ENCODE data around the gene ARSB. TPM values are rescaled to one million over a fixed set of nuclear protein-coding genes. Genes with fewer than 3 reads are reported as not detected.

The ARSB gene
- total and polyA plus RNA-seq, 5 experiments from 2014 or later, result 2.2 to 4.7 (median 4.1) TPM

DNA sequence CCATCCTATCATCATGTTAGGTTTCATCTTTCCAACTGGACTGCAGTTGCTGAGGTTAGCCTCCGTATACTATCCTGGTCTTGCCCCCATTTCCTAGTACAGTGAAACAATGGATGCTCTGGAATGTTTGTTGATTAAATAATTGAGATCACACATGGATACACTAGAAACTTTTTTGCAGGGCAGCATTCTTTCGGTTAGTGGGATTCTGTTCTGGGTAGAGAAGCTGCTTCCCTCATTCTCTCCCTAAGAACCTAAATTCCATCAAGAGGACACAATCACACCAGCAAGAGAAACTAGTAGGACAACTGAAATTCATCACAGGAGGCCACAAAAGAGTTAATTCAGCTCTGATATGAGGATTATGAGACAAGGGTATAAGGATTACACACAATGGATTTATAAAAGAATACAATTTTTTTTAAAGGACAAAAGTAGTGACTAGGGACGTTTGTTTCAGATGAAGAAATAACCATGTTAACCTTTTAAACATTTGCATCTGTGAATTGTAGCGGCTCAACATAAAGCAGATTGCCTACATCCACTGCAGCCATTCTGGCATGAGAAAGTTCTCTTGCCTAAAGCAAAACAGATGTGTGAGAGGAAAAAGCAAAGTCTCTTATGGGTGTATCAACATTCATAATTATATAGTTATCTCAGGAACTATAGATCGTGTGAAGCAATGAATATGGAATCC, 173.8 kb downstream of the ARSB start:
- H3K36me3 Mint-ChIP-seq, result peaks cover 0 to 8% (median 4%) of the 10 kb centered on the region in 3 donors
- no peak overlapping the region for H3K27ac Mint-ChIP-seq
- no peak for DNase-seq
- no peak for ATAC-seq
- H3K4me1 Mint-ChIP-seq, result peaks cover 0 to 3% (median 0%) of the 10 kb centered on the region in 4 donors
- H3K9me3 Mint-ChIP-seq, result no peaks in the 10 kb centered on the region
- no peak overlapping the region for H3K4me3 Mint-ChIP-seq
- POLR2A ChIA-PET, result no interaction called here
- H3K27me3 Mint-ChIP-seq, result no peaks in the 10 kb centered on the region

DNA sequence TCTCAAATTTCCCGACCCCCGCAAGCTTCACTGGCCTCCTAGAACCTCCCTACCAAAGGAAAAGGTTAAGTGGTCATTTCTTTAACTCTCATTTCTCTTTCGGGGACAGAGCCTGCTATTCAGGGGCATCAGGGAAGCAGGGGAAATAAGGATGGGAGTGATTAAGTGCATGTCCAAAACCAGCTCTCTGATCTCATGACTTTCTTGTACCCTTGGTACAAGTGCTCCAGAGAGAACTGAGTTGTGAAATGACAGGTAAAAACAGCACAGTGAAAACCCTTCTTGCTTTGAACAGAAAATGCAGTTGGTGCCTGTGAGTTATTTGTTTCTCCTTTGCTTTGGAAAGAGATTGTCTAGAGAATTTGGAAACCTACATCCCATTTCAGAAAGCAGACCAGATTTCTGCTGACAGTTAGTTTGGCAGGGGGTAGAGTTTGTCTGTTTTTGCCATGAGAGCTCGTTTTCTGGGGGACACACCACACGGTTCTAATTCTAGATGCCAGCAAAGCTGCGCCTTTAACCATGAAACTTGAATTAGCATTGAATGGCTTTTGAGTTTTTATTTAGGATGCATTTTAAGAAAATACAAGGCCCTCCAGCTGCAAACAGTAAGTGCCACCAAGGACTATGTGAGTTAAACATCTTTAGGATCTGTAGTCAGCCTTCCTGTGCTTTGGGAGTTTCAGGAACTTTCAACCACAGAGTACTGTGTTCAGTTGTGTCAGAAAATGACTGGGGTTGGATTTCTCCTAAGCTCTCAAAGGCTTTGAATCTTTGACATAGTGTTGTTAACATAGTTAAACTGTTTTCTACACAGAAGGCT, 174.8 kb downstream of the ARSB start:
- H3K4me3 Mint-ChIP-seq, result no peak overlapping the region
- POLR2A ChIA-PET, result no interaction called here
- ATAC-seq, result no peak
- H3K27ac Mint-ChIP-seq, result no peak overlapping the region
- no peaks in the 10 kb centered on the region for H3K9me3 Mint-ChIP-seq
- H3K4me1 Mint-ChIP-seq, result peaks cover 0 to 3% (median 0%) of the 10 kb centered on the region in 4 donors
- no peaks in the 10 kb centered on the region for H3K27me3 Mint-ChIP-seq
- no peak for DNase-seq
- H3K36me3 Mint-ChIP-seq, result peaks cover 0 to 6% (median 4%) of the 10 kb centered on the region in 3 donors

DNA sequence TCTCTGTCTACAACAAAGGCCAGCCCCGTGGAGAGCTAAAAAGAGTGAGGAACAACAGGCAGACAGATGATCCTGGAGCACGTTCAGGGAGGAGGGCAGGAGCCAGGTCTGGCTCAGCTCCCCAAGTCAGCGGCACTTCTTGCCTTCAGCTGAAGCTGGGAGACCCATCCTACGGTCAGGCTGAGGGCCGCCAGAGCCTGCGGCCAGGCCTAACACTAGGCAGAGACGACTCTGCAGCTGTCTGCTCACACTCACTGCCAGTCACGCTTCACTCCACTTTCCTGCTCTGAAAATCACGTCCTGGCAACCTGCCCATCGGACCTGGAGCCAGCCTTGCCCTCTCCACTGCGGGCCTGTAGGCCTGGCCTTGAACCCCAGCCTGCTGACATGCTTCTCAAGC, 175.7 kb downstream of the ARSB start:
- H3K9me3 Mint-ChIP-seq, result no peaks in the 10 kb centered on the region
- peaks cover 0 to 3% (median 0%) of the 10 kb centered on the region in 4 donors for H3K4me1 Mint-ChIP-seq
- no peak overlapping the region for H3K4me3 Mint-ChIP-seq
- DNase-seq (no peak), ATAC-seq (no peak)
- H3K27me3 Mint-ChIP-seq, result no peaks in the 10 kb centered on the region
- POLR2A ChIA-PET, result no interaction called here
- no peak overlapping the region for H3K27ac Mint-ChIP-seq
- peaks cover 0 to 8% (median 4%) of the 10 kb centered on the region in 3 donors for H3K36me3 Mint-ChIP-seq

DNA sequence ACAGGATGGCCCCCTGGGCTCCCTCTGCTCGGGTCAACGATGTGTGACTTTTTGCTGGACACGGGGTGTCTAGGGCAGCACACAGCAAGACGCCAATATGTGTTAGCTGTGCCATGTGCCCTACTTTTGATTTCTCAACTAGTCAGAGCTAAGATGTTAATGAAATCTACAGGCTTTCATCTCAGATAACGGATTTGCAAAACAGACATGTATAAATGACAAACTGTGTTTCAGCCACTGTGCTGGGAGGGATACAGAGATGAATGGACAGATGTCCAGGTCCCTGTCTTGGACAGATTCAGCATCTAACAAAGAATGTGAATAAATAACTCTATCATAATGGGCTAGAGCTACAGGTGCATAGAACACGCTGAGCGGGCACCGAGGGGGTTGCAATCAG, 176.3 kb downstream of the ARSB start:
- Mint-ChIP-seq H3K4me1 (peaks cover 0 to 3% (median 0%) of the 10 kb centered on the region in 4 donors), H3K27me3 (no peaks in the 10 kb centered on the region), H3K36me3 (peaks cover 0 to 13% (median 8%) of the 10 kb centered on the region in 3 donors), H3K4me3 (no peak overlapping the region), H3K9me3 (no peaks in the 10 kb centered on the region), H3K27ac (no peak overlapping the region)
- POLR2A ChIA-PET, result no interaction called here
- no peak for ATAC-seq
- no peak for DNase-seq

DNA sequence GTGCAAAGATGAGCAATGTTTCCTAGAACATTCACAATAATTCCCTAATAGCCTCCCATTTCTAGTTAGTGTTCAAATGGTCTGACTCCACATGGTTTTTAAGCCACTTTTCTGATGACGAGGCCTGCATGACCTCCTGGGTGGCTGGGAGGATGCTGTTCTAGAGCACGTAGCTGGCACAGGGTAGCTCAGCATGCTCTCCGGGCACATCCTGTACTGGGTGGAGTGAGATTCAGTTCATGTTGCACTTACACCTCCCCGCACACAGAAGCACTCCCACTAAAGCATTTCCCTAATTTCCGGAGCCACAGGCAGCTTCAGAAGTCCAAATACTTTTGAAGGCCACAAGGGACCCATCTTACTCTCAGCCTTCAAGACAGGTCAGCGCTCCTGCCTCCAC, 176.7 kb downstream of the ARSB start:
- Mint-ChIP-seq H3K27ac (no peak overlapping the region), H3K9me3 (no peaks in the 10 kb centered on the region), H3K4me1 (peaks cover 0 to 3% (median 0%) of the 10 kb centered on the region in 4 donors), H3K27me3 (no peaks in the 10 kb centered on the region), H3K4me3 (no peak overlapping the region), H3K36me3 (peaks cover 0 to 16% (median 8%) of the 10 kb centered on the region in 3 donors)
- ATAC-seq, result no peak
- POLR2A ChIA-PET, result no interaction called here
- DNase-seq, result no peak

DNA sequence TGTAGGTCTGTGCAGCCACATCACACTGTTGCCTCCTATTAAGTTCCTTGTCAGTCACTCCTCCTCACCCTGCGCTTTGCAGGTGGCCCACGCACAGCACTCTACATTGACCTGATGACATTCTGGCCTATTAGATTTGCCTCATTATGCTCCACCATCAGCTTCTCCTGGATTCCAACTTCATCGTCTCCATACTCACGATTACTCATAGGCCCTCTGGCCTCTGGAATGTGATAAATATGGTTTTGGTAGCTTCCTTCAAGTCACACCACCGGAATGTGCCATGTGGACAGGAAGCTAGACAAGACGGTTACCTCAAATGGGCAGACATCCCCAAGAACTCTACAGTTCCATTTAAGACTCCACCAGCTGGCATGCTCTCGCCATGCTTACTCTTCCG, 178.6 kb downstream of the ARSB start:
- Mint-ChIP-seq H3K4me3 (no peak overlapping the region), H3K9me3 (peaks cover 0 to 14% (median 7%) of the 10 kb centered on the region in 9 donors), H3K36me3 (peaks cover 14 to 31% (median 20%) of the 10 kb centered on the region in 3 donors), H3K27me3 (no peaks in the 10 kb centered on the region), H3K27ac (no peak overlapping the region), H3K4me1 (peaks cover 0 to 5% (median 0%) of the 10 kb centered on the region in 4 donors)
- POLR2A ChIA-PET, result no interaction called here
- DNase-seq, result no peak
- no peak for ATAC-seq

DNA sequence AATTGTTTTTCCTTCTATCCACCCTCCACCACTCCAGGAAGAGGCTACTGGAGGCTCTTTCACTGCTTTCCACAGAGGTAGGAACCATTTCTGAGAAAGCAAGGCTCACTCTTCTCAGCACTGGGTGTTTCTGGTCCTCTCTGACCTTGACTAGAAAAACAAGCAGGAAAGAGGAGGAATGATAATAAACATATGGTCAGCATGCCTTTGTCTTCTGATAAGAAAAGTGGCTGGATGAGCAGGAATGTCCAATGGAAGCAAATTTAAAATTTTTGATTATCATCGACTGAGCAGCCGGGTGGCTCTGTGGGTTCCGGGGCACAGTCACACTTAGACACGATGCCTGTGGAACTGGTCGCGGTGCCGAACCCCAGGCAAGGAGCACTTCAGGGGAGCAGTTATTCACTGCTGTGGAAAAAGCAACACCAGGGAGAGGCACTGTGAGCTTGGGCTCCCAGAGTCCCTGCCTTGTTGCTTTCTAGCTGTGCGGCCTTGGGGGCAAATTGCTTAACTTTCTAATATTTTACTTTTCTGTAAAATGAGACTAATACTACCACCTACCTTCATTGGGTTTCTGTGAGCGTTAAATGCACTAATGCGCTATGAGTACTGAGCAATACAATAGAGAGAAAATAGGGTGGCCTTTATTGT, 179.5 kb downstream of the ARSB start:
- no peak overlapping the region for H3K4me3 Mint-ChIP-seq
- no peaks in the 10 kb centered on the region for H3K27me3 Mint-ChIP-seq
- POLR2A ChIA-PET, result no interaction called here
- H3K4me1 Mint-ChIP-seq, result peaks cover 0 to 5% (median 0%) of the 10 kb centered on the region in 4 donors
- H3K36me3 Mint-ChIP-seq, result peaks cover 23 to 39% (median 26%) of the 10 kb centered on the region in 3 donors
- ATAC-seq (no peak), DNase-seq (no peak)
- peaks cover 3 to 23% (median 14%) of the 10 kb centered on the region in 9 donors for H3K9me3 Mint-ChIP-seq
- H3K27ac Mint-ChIP-seq, result no peak overlapping the region

DNA sequence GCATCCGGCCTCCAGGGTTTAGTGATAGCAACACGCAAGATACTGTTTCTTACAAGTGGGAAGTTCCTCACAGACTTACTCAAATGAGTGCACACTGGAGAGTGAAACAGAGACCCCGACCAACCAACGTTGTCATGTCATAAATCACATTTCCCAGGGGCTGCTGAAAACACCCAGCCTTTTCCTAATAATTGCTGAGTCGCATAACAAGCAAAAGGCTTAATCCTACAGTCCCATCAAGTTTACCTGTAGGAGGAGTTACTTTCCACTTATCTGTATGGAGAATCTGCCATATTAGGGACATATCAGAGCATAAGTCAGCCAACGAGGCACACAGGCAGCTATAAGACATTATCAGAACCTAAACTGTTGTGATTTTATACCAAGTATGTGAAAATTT, 180.1 kb downstream of the ARSB start:
- Mint-ChIP-seq H3K27ac (no peak overlapping the region), H3K4me3 (no peak overlapping the region), H3K36me3 (peaks cover 26 to 41% (median 27%) of the 10 kb centered on the region in 3 donors), H3K9me3 (peaks cover 3 to 26% (median 15%) of the 10 kb centered on the region in 9 donors), H3K4me1 (peaks cover 0 to 5% (median 0%) of the 10 kb centered on the region in 4 donors), H3K27me3 (no peaks in the 10 kb centered on the region)
- ATAC-seq (no peak), DNase-seq (no peak)
- POLR2A ChIA-PET, result no interaction called here

DNA sequence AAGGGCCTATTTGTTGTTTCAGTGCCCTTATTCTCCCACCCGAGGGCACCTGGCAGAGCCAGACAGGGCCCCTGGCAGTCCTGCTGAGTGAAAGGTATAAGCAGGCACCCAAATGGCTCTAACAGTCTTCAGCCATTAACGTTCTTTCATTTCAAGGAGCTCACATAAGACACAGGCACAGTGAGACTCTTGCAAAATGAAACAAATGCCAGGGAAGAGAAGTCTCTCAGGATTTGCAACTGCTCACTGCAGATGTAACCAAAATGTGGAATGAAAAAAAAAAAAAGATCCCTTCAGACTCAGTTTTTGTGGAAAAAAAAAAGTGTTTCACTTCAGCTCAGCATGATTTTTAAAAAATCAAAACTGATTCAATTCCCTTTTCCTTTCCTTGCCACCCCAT, 181.2 kb downstream of the ARSB start:
- Mint-ChIP-seq H3K9me3 (peaks cover 3 to 26% (median 15%) of the 10 kb centered on the region in 9 donors), H3K36me3 (peaks cover 26 to 47% (median 31%) of the 10 kb centered on the region in 3 donors), H3K27ac (peak overlapping the region in 1 of 10 donors; percentile 29), H3K4me3 (no peak overlapping the region), H3K27me3 (no peaks in the 10 kb centered on the region), H3K4me1 (peaks cover 0 to 5% (median 0%) of the 10 kb centered on the region in 4 donors)
- no peak for DNase-seq
- no peak for ATAC-seq
- POLR2A ChIA-PET, result no interaction called here

DNA sequence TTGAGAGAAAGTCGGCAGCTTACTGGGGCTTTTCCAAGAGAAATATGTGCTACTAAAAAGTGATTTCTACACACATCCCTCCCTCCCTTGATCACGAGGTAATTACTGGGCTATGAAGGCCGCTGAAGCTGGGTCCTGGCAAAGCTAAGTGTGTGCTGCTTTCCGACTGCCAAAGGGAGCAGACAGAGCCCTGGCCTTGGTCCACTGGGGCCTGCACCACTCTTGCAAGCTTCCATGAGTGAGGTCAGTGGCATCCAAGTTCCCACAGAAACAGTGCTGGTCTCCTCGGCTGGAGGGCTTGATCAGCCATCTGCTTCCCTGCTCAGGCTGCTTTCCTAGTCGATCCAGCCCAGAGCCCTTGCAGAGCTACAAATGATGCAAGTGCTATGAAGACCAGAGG, 181.8 kb downstream of the ARSB start:
- Mint-ChIP-seq H3K27ac (peak overlapping the region in 1 of 10 donors; percentile 26), H3K4me1 (peaks cover 0 to 5% (median 0%) of the 10 kb centered on the region in 4 donors), H3K36me3 (peaks cover 26 to 47% (median 31%) of the 10 kb centered on the region in 3 donors), H3K4me3 (no peak overlapping the region), H3K9me3 (peaks cover 3 to 26% (median 15%) of the 10 kb centered on the region in 9 donors), H3K27me3 (no peaks in the 10 kb centered on the region)
- no peak for DNase-seq
- no peak for ATAC-seq
- POLR2A ChIA-PET, result no interaction called here

DNA sequence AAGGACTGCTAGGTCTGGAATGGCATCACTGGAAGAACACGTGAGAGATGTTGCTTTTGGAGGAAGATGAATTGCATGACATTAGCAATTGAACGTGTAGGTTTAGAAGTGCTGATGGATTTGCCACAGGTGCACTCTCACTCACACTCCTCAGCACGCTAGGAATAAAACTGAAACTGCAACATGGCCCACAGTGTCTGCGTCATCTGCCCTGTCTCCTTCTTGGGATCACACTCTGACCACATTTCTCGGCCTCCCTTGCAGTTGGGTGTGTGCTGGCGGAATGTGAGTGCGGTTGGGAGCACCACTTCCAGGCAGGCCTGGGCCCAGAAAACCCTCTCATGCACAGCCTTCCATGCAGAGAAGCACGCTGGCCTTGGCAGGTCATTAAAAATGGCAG, 183.7 kb downstream of the ARSB start:
- Mint-ChIP-seq H3K27ac (no peak overlapping the region), H3K4me3 (no peak overlapping the region), H3K9me3 (peaks cover 3 to 26% (median 15%) of the 10 kb centered on the region in 9 donors), H3K36me3 (peaks cover 26 to 54% (median 31%) of the 10 kb centered on the region in 3 donors), H3K27me3 (no peaks in the 10 kb centered on the region), H3K4me1 (peaks cover 0 to 6% (median 0%) of the 10 kb centered on the region in 4 donors)
- POLR2A ChIA-PET, result no interaction called here
- DNase-seq (no peak), ATAC-seq (no peak)

DNA sequence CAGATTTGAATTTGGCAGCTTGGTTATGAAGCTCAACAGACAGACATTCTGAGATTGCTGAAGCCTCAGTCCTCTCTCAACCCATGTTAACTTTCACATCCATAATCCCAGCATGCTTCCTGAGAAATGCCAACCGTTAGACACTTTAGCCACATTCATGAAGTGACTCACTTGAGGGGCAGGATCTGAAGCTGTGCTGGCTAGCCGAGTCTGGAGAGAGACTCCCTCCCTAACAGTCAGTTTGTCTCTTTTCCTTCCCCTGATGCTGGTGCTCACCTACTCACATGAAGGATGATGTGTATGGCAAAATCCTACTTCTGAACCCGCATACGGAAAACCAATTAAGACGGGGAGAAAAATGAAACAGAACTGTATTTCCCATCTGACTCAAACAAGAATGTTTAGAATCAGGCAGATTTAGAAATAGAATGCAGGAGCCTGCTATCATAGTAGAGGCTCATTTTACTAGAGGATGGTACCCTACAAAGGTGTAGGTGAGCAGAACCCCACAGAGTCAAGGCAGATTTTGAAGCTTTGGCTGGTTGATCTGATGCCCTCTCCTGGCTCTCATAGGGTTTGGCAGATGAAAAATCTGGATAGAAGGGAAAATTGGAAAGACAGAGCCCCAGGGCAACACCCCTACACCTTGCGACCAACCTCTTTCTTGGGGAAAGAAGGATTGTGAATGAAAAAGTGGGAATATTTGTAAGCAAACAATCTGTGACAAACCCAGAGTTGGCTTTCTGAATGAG, 185.7 kb downstream of the ARSB start:
- peaks cover 3 to 26% (median 15%) of the 10 kb centered on the region in 9 donors for H3K9me3 Mint-ChIP-seq

More for the DNA sequence above, 185.7 kb downstream of the ARSB start:
- POLR2A ChIA-PET, result no interaction called here
- Mint-ChIP-seq H3K4me3 (no peak overlapping the region), H3K27me3 (no peaks in the 10 kb centered on the region), H3K4me1 (peaks cover 0 to 6% (median 1%) of the 10 kb centered on the region in 4 donors), H3K36me3 (peaks cover 26 to 52% (median 31%) of the 10 kb centered on the region in 3 donors), H3K27ac (no peak overlapping the region)
- ATAC-seq (no peak), DNase-seq (no peak)
